Neural cell (in vitro differentiated cells): Measurements from ENCODE around the gene STARD5. TPM values are rescaled to one million over a fixed set of nuclear protein-coding genes. Genes with fewer than 3 reads are reported as not detected.

ENCODE experiments used
- H2AFZ ChIP-seq: fragments of 200-600, 300-800 bp; sonication (generic), shearing (Covaris generic); 2 replicates; pipeline ENCODE4 v1.6.0; 2014; ENCODE audit warnings: low read depth, mild to moderate bottlenecking, antibody characterized with exemption, low read length, moderate library complexity
- H3F3A ChIP-seq: fragments of 200-600 bp; shearing (Covaris generic); 2 replicates; pipeline ENCODE4 v1.6.1; 2016; ENCODE audit warnings: mild to moderate bottlenecking, moderate library complexity, mixed read lengths, antibody characterized with exemption, low read length; ENCODE audit not compliant: insufficient read depth, poor library complexity, severe bottlenecking
- H3K27ac ChIP-seq: fragments of 200-600, 300-800 bp; sonication (generic), shearing (Covaris generic); 2 replicates; pipeline ENCODE4 v1.5.1; 2014; ENCODE audit warnings: mild to moderate bottlenecking, low read length, moderate library complexity
- H3K27me3 ChIP-seq: fragments of 300-800, 200-600 bp; sonication (generic), shearing (Covaris generic); 2 replicates; pipeline ENCODE4 v1.6.0; 2014; ENCODE audit warnings: mild to moderate bottlenecking, low read depth, low read length, moderate library complexity; ENCODE audit not compliant: insufficient read depth
- H3K36me3 ChIP-seq: fragments of 300-800, 200-600 bp; sonication (generic), shearing (Covaris generic); 2 replicates; pipeline ENCODE4 v1.5.1; 2014; ENCODE audit warnings: mild to moderate bottlenecking, antibody characterized with exemption, low read length, moderate library complexity; ENCODE audit not compliant: insufficient read depth
- H3K4me2 ChIP-seq: fragments of 300-800, 200-600 bp; sonication (generic), shearing (Covaris generic); 2 replicates; pipeline ENCODE4 v1.6.0; 2014; ENCODE audit warnings: mild to moderate bottlenecking, low read length
- H3K4me3 ChIP-seq: fragments of 300-800, 200-600 bp; sonication (generic), shearing (Covaris generic); 2 replicates; pipeline ENCODE4 v1.5.1; 2014; ENCODE audit warnings: mild to moderate bottlenecking, low read length, moderate library complexity
- H3K79me2 ChIP-seq: fragments of 200-600 bp; shearing (Covaris generic); replicated peaks from 2 replicates; pipeline ENCODE4 v1.6.0; 2014; ENCODE audit warnings: mild to moderate bottlenecking, low read length, moderate library complexity; ENCODE audit not compliant: insufficient read depth
- H3K9ac ChIP-seq: fragments of 300-800, 200-600 bp; sonication (generic), shearing (Covaris generic); 2 replicates; pipeline ENCODE4 v1.6.1; 2016; ENCODE audit warnings: mild to moderate bottlenecking, low read length, mixed read lengths
- H3K9me2 ChIP-seq: fragments of 200-600 bp; shearing (Covaris generic); 2 replicates; pipeline ENCODE4 v1.6.1; 2016; ENCODE audit warnings: mild to moderate bottlenecking, low read length, mixed read lengths; ENCODE audit not compliant: insufficient read depth
- H3K9me3 ChIP-seq: fragments of 200-600, 300-800 bp; sonication (generic), shearing (Covaris generic); 2 replicates; pipeline ENCODE4 v1.6.1; 2016; ENCODE audit warnings: mild to moderate bottlenecking, mixed run types, low read length, moderate library complexity, mixed read lengths
- H4K20me1 ChIP-seq: fragments of 200-600 bp; shearing (Covaris generic); 2 replicates; pipeline ENCODE4 v1.6.1; 2016; ENCODE audit warnings: mild to moderate bottlenecking, mixed run types; ENCODE audit not compliant: insufficient read depth
- CTCF ChIP-seq: fragments of 450-650 bp; IDR thresholded peaks from 2 replicates; pipeline ENCODE4 v1.5.1; 2014; ENCODE audit warnings: antibody characterized with exemption, mild to moderate bottlenecking, moderate library complexity; ENCODE audit not compliant: poor library complexity, severe bottlenecking
- EP300 ChIP-seq: fragments of 450-650 bp; conservative IDR thresholded peaks from 2 replicates; pipeline ENCODE4 v1.6.1; 2014; ENCODE audit warnings: antibody characterized with exemption, mild to moderate bottlenecking, moderate library complexity; ENCODE audit not compliant: poor library complexity, severe bottlenecking
- EZH2 ChIP-seq: fragments of 200-600, 300-800 bp; shearing (Covaris generic), sonication (generic); IDR thresholded peaks from 2 replicates; pipeline ENCODE4 v1.6.1; 2014; ENCODE audit warnings: antibody characterized with exemption, low read length, borderline replicate concordance, mild to moderate bottlenecking; ENCODE audit not compliant: insufficient read depth, poor library complexity, severe bottlenecking
- MXI1 ChIP-seq: fragments of 450-650 bp; conservative IDR thresholded peaks from 2 replicates; pipeline ENCODE4 v1.6.1; 2014; ENCODE audit warnings: antibody characterized with exemption, mild to moderate bottlenecking; ENCODE audit not compliant: poor library complexity, severe bottlenecking
- POLR2AphosphoS5 ChIP-seq: IDR thresholded peaks from 2 replicates; pipeline ENCODE4 v1.6.1; 2012
- RAD21 ChIP-seq: fragments of 450-650 bp; conservative IDR thresholded peaks from 2 replicates; pipeline ENCODE4 v1.6.1; 2014; ENCODE audit warnings: antibody characterized with exemption, mild to moderate bottlenecking, moderate library complexity
- REST ChIP-seq: IDR thresholded peaks from 2 replicates; pipeline ENCODE4 v1.6.1; 2012; ENCODE audit warnings: borderline replicate concordance
- SMC3 ChIP-seq: fragments of 450-650 bp; conservative IDR thresholded peaks from 2 replicates; pipeline ENCODE4 v1.6.1; 2014; ENCODE audit warnings: antibody characterized with exemption, mild to moderate bottlenecking, moderate library complexity; ENCODE audit not compliant: poor library complexity
- TAF1 ChIP-seq: IDR thresholded peaks from 2 replicates; pipeline ENCODE4 v1.6.1; 2012; ENCODE audit warnings: low read depth
- polyA plus RNA-seq: library from polyadenylated mRNA; depleted of rRNA; stranded (reverse); fragments of >200 nt; gene quantifications from 2 replicates; pipeline ENCODE4 v1.2.3, GENCODE V29; 2014

The STARD5 gene
- polyA plus RNA-seq, 1 donor from 2014 or later: 0.76 TPM

- Histone ChIP-seq H3K9me2 (no peaks in the 10 kb centered on the region), H4K20me1 (no peaks in the 10 kb centered on the region), H3K27me3 (no peaks in the 10 kb centered on the region), H3K9ac (no peak overlapping the region), H3K79me2 (no peaks in the 10 kb centered on the region), H3K4me3 (no peak overlapping the region), H2AFZ (no peak overlapping the region), H3K4me2 (no peak overlapping the region), H3K36me3 (no peaks in the 10 kb centered on the region), H3K27ac (no peak overlapping the region), H3K9me3 (no peaks in the 10 kb centered on the region), H3F3A (no peaks in the 10 kb centered on the region)
- TF ChIP-seq CTCF (no peak), SMC3 (no peak), EZH2 (no peak), REST (no peak), MXI1 (no peak), POLR2AphosphoS5 (no peak), TAF1 (no peak), EP300 (no peak)
Measured at GRCh38 chr15:81316267-81316666, 7.7 kb downstream of the STARD5 start.

GRCh38 chr15:81315452-81316175 lies 8.3 kb downstream of the STARD5 start:
- Histone ChIP-seq H3K9me2 (no peaks in the 10 kb centered on the region), H3K27ac (no peak overlapping the region), H3K36me3 (no peaks in the 10 kb centered on the region), H3K4me2 (no peak overlapping the region), H2AFZ (no peak overlapping the region), H3K27me3 (no peaks in the 10 kb centered on the region), H3K79me2 (no peaks in the 10 kb centered on the region), H3K4me3 (no peak overlapping the region), H3F3A (no peaks in the 10 kb centered on the region), H4K20me1 (no peaks in the 10 kb centered on the region), H3K9ac (no peak overlapping the region), H3K9me3 (no peaks in the 10 kb centered on the region)
- no peak for TF ChIP-seq CTCF
- TF ChIP-seq MXI1: no peak
- TF ChIP-seq RAD21: no peak
- TF ChIP-seq POLR2AphosphoS5: no peak
- no peak for TF ChIP-seq TAF1
- TF ChIP-seq EP300: no peak
- TF ChIP-seq EZH2: no peak
- TF ChIP-seq REST: no peak
- no peak for TF ChIP-seq SMC3
